Measurements from ENCODE around the gene BAHCC1.

Gene BAHCC1

GRCh38 chr17:81436294-81436849, 41.1 kb downstream of the BAHCC1 start:
- no peak overlapping the region for H3K4me3 ChIP-seq (ENCODE audit: low read depth, low read length)
- H3K36me3 ChIP-seq (ENCODE audit: control insufficient read depth in 2 of 2, insufficient read depth in 1 of 2, low read length in 2 of 2): no peaks in the 10 kb centered on the region
- H3K4me1 ChIP-seq (ENCODE audit: control insufficient read depth, insufficient read depth, low read length): peaks cover 2% of the 10 kb centered on the region; the same call in 1 of the 2 replicates
- POLR2A ChIA-PET: interaction anchor here (1.2 to 1.4 kb wide), 2 partner anchors 17 to 43 kb away, joined by 3 read pairs; no protein-coding TSS in a partner anchor
- 0 out of 2 replicates have a peak overlapping the region, but pooled peaks have one; percentile 37 for H3K27ac ChIP-seq (ENCODE audit: extremely low read depth, low read depth, low read length)
- CTCF ChIA-PET: interaction anchor here (0.7 to 1.1 kb wide), 3 partner anchors 38 to 183 kb away, joined by 3 to 4 read pairs (median 3); no protein-coding TSS in a partner anchor
- no peaks in the 10 kb centered on the region for H3K9me3 ChIP-seq (ENCODE audit: control insufficient read depth, insufficient read depth, low read depth, low read length)
- no peak for TF ChIP-seq ZNF114 (tag by site-specific recombination; IDR thresholded peaks at IDR 0.05)
- TF ChIP-seq KLF1 (tag by site-specific recombination; IDR thresholded peaks at IDR 0.05): no peak
- TF ChIP-seq ZNF768 (tag by site-specific recombination; IDR thresholded peaks at IDR 0.05): no peak
- TF ChIP-seq ZNF398 (tag by site-specific recombination; IDR thresholded peaks at IDR 0.05): peak; percentile 68
- TF ChIP-seq ZNF223 (tag by site-specific recombination; IDR thresholded peaks at IDR 0.05): no peak
- no peak for TF ChIP-seq ZNF404 (tag by site-specific recombination; IDR thresholded peaks at IDR 0.05)
- no peak for TF ChIP-seq ZNF274 (IDR thresholded peaks at IDR 0.05; ENCODE audit: low read length)
- TF ChIP-seq ZNF274 (tag by site-specific recombination; IDR thresholded peaks at IDR 0.05; ENCODE audit: borderline replicate concordance): no peak
- TF ChIP-seq ZNF133 (tag by site-specific recombination; IDR thresholded peaks at IDR 0.05): no peak
- no peak for TF ChIP-seq ZNF362 (tag by site-specific recombination; IDR thresholded peaks at IDR 0.05)
- TF ChIP-seq ZNF580 (tag by site-specific recombination; IDR thresholded peaks at IDR 0.05): no peak
- TF ChIP-seq HOXA7 (CRISPR knock-in tag; IDR thresholded peaks at IDR 0.05; ENCODE audit: borderline replicate concordance): no peak
- TF ChIP-seq ZIC2 (tag by site-specific recombination; IDR thresholded peaks at IDR 0.05): peak; percentile 61
- no peak for TF ChIP-seq ZNF202 (tag by site-specific recombination; IDR thresholded peaks at IDR 0.05; ENCODE audit: borderline replicate concordance)
- TF ChIP-seq ZNF707 (tag by site-specific recombination; IDR thresholded peaks at IDR 0.05): no peak
- no peak for TF ChIP-seq ZNF560 (tag by site-specific recombination; IDR thresholded peaks at IDR 0.05; ENCODE audit: borderline replicate concordance)
- peak; percentile 79 for TF ChIP-seq PRDM10 (tag by site-specific recombination; IDR thresholded peaks at IDR 0.05)
- no peak for TF ChIP-seq ZNF394 (tag by site-specific recombination; IDR thresholded peaks at IDR 0.05; ENCODE audit: borderline replicate concordance)
- TF ChIP-seq ZNF2 (tag by site-specific recombination; IDR thresholded peaks at IDR 0.05): peak; percentile 92
- TF ChIP-seq ZNF514 (tag by site-specific recombination; IDR thresholded peaks at IDR 0.05): no peak
- TF ChIP-seq ZNF692 (tag by site-specific recombination; IDR thresholded peaks at IDR 0.05): no peak
- no peak for TF ChIP-seq ZNF174 (tag by site-specific recombination; IDR thresholded peaks at IDR 0.05)
- TF ChIP-seq GLIS1 (tag by site-specific recombination; IDR thresholded peaks at IDR 0.05): peak; percentile 91
- TF ChIP-seq ZNF426 (tag by site-specific recombination; IDR thresholded peaks at IDR 0.05): no peak
- no peak for TF ChIP-seq ZNF112 (tag by site-specific recombination; IDR thresholded peaks at IDR 0.05)
- no peak for TF ChIP-seq ZBTB21 (tag by site-specific recombination; IDR thresholded peaks at IDR 0.05)
- no peak for TF ChIP-seq SCRT2 (tag by site-specific recombination; IDR thresholded peaks at IDR 0.05)
- TF ChIP-seq ZNF521 (tag by site-specific recombination; IDR thresholded peaks at IDR 0.05): no peak
- no peak for TF ChIP-seq ZFP37 (tag by site-specific recombination; IDR thresholded peaks at IDR 0.05)
- no peak for TF ChIP-seq GFI1B (tag by site-specific recombination; IDR thresholded peaks at IDR 0.05)
- TF ChIP-seq REPIN1 (tag by site-specific recombination; IDR thresholded peaks at IDR 0.05; ENCODE audit: low read depth): no peak
- no peak for TF ChIP-seq ZFP69B (tag by site-specific recombination; IDR thresholded peaks at IDR 0.05)

Measured in HEK293 (cell line).